Measurements from ENCODE around the gene AK1. TPM values are rescaled to one million over a fixed set of nuclear protein-coding genes. Genes with fewer than 3 reads are reported as not detected.

AK1 gene
- total and polyA plus RNA-seq, 2 experiments from 2014 or later, result 16.2 to 35.5 TPM

DNA sequence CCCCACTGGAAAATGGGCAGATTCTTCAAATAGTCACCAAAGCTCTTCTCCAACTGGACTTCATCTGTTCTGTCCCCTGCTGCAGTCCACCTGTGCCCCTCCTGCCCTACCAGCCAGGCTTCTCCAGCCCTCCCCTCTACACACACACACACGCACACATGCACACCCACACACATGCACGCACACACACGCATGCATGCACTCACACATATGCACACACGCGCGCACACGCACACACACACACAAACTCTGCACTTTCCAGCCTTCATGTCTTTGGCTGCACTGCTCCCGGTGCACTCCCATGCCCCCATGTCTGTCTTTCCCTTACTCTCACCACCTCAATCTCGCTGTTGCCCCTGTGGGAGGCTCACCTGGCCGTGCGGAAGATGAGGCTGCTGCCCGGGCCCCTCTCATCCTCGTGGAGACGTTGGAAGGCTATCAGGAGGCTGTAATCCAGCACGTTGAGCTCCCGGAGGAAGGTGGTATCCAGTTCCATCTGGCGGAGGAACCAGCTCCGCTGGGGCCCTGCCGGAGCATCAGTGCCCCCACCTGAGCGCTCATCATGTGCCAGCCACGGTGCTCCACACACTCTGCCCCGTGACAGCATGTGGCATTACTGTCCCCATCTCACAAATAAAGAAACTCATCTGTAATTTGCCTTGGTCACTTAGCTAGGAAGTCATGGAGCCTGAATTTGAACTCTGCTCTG is 47.4 kb upstream of the AK1 start:
- Mint-ChIP-seq H3K4me3 (no peak overlapping the region), H3K36me3 (ENCODE audit: low read depth) (peaks cover 13% of the 10 kb centered on the region), H3K9me3 (no peaks in the 10 kb centered on the region), H3K27me3 (ENCODE audit: insufficient read depth, low read depth, poor library complexity) (peaks cover 25% of the 10 kb centered on the region), H3K4me1 (peaks cover 16% of the 10 kb centered on the region), H3K27ac (no peak overlapping the region; the same call in 1 of the 2 replicates)
- peaks cover 17% of the 10 kb centered on the region; the same call in 1 of the 2 replicates for H4K20me1 ChIP-seq (replicated peaks; ENCODE audit: insufficient read depth)
- DNase-seq (ENCODE audit: low spot score), result no peak
- no peak for TF ChIP-seq NANOG (IDR thresholded peaks at IDR 0.05; ENCODE audit: borderline replicate concordance)
- no peak overlapping the region for H3K4me3 ChIP-seq
- H3F3A ChIP-seq (replicated peaks; ENCODE audit: low read depth), result peaks cover 5% of the 10 kb centered on the region
- no peaks in the 10 kb centered on the region for H3K79me2 ChIP-seq (replicated peaks; ENCODE audit: insufficient read depth)
- peaks cover 11% of the 10 kb centered on the region for H3K27me3 ChIP-seq (ENCODE audit: insufficient read depth)
- H3K4me2 ChIP-seq, result no peak overlapping the region
- ATAC-seq, result no peak
- H3K27ac ChIP-seq (ENCODE audit: low read depth), result no peak overlapping the region
- peaks cover 11% of the 10 kb centered on the region for H3K4me1 ChIP-seq (ENCODE audit: insufficient read depth)
- no peak overlapping the region for H2AFZ ChIP-seq
- no peaks in the 10 kb centered on the region for H3K9me2 ChIP-seq (ENCODE audit: insufficient read depth)
- no peaks in the 10 kb centered on the region for H3K36me3 ChIP-seq (ENCODE audit: insufficient read depth)

DNA sequence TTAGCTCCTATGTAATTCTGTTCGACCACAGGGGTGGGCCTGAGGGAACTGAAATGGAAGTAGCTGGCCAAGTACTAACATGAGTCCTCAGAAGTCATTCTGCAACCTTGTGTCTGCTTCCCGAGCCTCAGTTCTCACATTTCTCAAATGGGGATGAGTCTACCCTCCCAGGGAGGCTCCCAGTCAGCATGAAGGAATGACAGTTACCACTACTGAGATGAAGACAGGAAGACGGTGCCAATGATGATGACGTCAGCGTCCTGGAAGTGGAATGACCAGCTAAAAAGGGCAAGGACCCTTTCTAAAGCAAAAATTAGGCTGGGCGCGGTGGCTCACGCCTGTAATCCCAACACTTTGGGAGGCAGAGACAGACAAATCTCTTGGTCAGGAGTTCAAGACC is 46.3 kb upstream of the AK1 start:
- H2AFZ ChIP-seq, result no peak overlapping the region
- peaks cover 12% of the 10 kb centered on the region for H3K4me1 Mint-ChIP-seq
- H3K4me3 ChIP-seq, result no peak overlapping the region
- H3K9me3 Mint-ChIP-seq, result no peaks in the 10 kb centered on the region
- peaks cover 6% of the 10 kb centered on the region for H3K4me1 ChIP-seq (ENCODE audit: insufficient read depth)
- 0 out of 2 replicates have a peak, but pooled peaks cover 3% of the 10 kb centered on the region for H3F3A ChIP-seq (replicated peaks; ENCODE audit: low read depth)
- H3K79me2 ChIP-seq (replicated peaks; ENCODE audit: insufficient read depth), result no peaks in the 10 kb centered on the region
- H3K27me3 Mint-ChIP-seq (ENCODE audit: insufficient read depth, low read depth, poor library complexity), result peaks cover 20% of the 10 kb centered on the region
- H3K9me2 ChIP-seq (ENCODE audit: insufficient read depth), result no peaks in the 10 kb centered on the region
- no peak overlapping the region for H3K4me2 ChIP-seq
- H4K20me1 ChIP-seq (replicated peaks; ENCODE audit: insufficient read depth), result peaks cover 17% of the 10 kb centered on the region; the same call in 1 of the 2 replicates
- H3K27ac Mint-ChIP-seq, result no peak overlapping the region
- H3K36me3 Mint-ChIP-seq (ENCODE audit: low read depth), result peaks cover 13% of the 10 kb centered on the region
- peaks cover 7% of the 10 kb centered on the region for H3K27me3 ChIP-seq (ENCODE audit: insufficient read depth)
- H3K27ac ChIP-seq (ENCODE audit: low read depth), result no peak overlapping the region
- no peak for ATAC-seq
- no peak overlapping the region for H3K4me3 Mint-ChIP-seq
- no peak for DNase-seq (ENCODE audit: low spot score)
- no peaks in the 10 kb centered on the region for H3K36me3 ChIP-seq (ENCODE audit: insufficient read depth)
- TF ChIP-seq CREB1 (CRISPR knock-in tag; IDR thresholded peaks at IDR 0.05; ENCODE audit: low read depth), result no peak
- TF ChIP-seq, protein P1, sequence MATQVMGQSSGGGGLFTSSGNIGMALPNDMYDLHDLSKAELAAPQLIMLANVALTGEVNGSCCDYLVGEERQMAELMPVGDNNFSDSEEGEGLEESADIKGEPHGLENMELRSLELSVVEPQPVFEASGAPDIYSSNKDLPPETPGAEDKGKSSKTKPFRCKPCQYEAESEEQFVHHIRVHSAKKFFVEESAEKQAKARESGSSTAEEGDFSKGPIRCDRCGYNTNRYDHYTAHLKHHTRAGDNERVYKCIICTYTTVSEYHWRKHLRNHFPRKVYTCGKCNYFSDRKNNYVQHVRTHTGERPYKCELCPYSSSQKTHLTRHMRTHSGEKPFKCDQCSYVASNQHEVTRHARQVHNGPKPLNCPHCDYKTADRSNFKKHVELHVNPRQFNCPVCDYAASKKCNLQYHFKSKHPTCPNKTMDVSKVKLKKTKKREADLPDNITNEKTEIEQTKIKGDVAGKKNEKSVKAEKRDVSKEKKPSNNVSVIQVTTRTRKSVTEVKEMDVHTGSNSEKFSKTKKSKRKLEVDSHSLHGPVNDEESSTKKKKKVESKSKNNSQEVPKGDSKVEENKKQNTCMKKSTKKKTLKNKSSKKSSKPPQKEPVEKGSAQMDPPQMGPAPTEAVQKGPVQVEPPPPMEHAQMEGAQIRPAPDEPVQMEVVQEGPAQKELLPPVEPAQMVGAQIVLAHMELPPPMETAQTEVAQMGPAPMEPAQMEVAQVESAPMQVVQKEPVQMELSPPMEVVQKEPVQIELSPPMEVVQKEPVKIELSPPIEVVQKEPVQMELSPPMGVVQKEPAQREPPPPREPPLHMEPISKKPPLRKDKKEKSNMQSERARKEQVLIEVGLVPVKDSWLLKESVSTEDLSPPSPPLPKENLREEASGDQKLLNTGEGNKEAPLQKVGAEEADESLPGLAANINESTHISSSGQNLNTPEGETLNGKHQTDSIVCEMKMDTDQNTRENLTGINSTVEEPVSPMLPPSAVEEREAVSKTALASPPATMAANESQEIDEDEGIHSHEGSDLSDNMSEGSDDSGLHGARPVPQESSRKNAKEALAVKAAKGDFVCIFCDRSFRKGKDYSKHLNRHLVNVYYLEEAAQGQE (IDR thresholded peaks at IDR 0.05; ENCODE audit: unreplicated experiment), result no peak
- TF ChIP-seq POLR2AphosphoS5 (IDR thresholded peaks at IDR 0.05; ENCODE audit: low read depth), result no peak
- TF ChIP-seq ZNF331 (CRISPR knock-in tag; IDR thresholded peaks at IDR 0.05; ENCODE audit: low read depth), result no peak
- no peak for TF ChIP-seq EZH2 (IDR thresholded peaks at IDR 0.05; ENCODE audit: low read depth, unreplicated experiment)
- no peak for TF ChIP-seq JUNB (IDR thresholded peaks at IDR 0.05; ENCODE audit: unreplicated experiment)
- TF ChIP-seq ZNF462 (CRISPR knock-in tag; IDR thresholded peaks at IDR 0.05), result no peak
- TF ChIP-seq NANOG (IDR thresholded peaks at IDR 0.05; ENCODE audit: borderline replicate concordance), result no peak
- no peak for TF ChIP-seq ZNF114 (CRISPR knock-in tag; IDR thresholded peaks at IDR 0.05)
- TF ChIP-seq, protein P2, sequence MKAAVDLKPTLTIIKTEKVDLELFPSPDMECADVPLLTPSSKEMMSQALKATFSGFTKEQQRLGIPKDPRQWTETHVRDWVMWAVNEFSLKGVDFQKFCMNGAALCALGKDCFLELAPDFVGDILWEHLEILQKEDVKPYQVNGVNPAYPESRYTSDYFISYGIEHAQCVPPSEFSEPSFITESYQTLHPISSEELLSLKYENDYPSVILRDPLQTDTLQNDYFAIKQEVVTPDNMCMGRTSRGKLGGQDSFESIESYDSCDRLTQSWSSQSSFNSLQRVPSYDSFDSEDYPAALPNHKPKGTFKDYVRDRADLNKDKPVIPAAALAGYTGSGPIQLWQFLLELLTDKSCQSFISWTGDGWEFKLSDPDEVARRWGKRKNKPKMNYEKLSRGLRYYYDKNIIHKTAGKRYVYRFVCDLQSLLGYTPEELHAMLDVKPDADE (IDR thresholded peaks at IDR 0.05), result no peak

All from GM23338 (cell line).